ENCODE results near the gene PRRT2. TPM values are rescaled to one million over a fixed set of nuclear protein-coding genes. Genes with fewer than 3 reads are reported as not detected.

PRRT2 gene
- total and polyA plus RNA-seq, 2 experiments from 2014 or later = 13.3 to 16.6 TPM

DNA sequence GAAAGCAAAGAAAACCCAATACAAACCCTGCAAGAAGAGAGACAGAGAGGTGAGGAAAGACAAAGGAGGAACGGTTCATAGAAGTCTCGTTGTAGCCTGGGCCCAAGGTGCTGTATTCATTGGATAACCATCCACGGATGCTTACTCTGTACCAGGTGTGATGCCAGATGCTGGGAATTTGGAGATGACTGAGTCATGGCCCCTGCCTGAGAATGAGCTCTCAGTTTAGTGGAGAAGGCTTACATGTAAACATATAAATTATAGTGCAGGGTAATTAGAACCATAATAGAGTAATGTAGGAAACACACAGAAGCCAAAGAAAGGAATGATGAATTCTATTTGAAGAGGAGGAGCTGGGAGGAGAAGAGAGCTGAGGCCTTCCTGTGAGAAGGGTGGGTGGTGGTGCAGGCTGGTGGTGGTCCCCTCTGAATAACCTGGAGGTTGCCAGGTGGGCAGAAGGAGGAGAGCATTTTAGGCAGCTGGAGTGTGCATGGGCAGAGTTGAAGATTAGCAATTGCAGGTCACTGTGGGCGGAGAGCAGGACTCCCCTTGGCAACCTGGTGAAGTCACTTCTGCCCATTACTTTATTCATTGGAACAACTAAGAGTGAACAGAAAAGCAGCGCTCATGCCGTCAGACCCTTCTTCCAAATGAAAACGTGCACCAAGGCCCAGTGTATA is 41.6 kb upstream of the PRRT2 start:
- peaks cover 6% of the 10 kb centered on the region; the same call in 1 of the 3 replicates for H3K4me1 Mint-ChIP-seq
- Histone ChIP-seq H3K27me3 (ENCODE audit: insufficient read depth) (no peaks in the 10 kb centered on the region), H3K4me1 (ENCODE audit: insufficient read depth) (no peaks in the 10 kb centered on the region), H2AFZ (peak overlapping the region; percentile 23; the same call in 1 of the 2 replicates), H3K4me3 (no peak overlapping the region), H3K36me3 (ENCODE audit: insufficient read depth) (no peaks in the 10 kb centered on the region), H3F3A (replicated peaks; ENCODE audit: low read depth) (no peaks in the 10 kb centered on the region), H3K27ac (ENCODE audit: low read depth) (no peak overlapping the region), H3K4me2 (no peak overlapping the region), H4K20me1 (replicated peaks; ENCODE audit: insufficient read depth) (no peaks in the 10 kb centered on the region), H3K79me2 (replicated peaks; ENCODE audit: insufficient read depth) (no peaks in the 10 kb centered on the region), H3K9me2 (ENCODE audit: insufficient read depth) (no peaks in the 10 kb centered on the region)
- H3K27me3 Mint-ChIP-seq (ENCODE audit: insufficient read depth, low read depth, poor library complexity) = peaks cover 7% of the 10 kb centered on the region
- no peaks in the 10 kb centered on the region; the same call in 2 of the 3 replicates for H3K9me3 Mint-ChIP-seq
- no peaks in the 10 kb centered on the region for H3K36me3 Mint-ChIP-seq (ENCODE audit: low read depth)
- TF ChIP-seq, protein P1, sequence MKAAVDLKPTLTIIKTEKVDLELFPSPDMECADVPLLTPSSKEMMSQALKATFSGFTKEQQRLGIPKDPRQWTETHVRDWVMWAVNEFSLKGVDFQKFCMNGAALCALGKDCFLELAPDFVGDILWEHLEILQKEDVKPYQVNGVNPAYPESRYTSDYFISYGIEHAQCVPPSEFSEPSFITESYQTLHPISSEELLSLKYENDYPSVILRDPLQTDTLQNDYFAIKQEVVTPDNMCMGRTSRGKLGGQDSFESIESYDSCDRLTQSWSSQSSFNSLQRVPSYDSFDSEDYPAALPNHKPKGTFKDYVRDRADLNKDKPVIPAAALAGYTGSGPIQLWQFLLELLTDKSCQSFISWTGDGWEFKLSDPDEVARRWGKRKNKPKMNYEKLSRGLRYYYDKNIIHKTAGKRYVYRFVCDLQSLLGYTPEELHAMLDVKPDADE (IDR thresholded peaks at IDR 0.05) = no peak
- TF ChIP-seq, protein P2, sequence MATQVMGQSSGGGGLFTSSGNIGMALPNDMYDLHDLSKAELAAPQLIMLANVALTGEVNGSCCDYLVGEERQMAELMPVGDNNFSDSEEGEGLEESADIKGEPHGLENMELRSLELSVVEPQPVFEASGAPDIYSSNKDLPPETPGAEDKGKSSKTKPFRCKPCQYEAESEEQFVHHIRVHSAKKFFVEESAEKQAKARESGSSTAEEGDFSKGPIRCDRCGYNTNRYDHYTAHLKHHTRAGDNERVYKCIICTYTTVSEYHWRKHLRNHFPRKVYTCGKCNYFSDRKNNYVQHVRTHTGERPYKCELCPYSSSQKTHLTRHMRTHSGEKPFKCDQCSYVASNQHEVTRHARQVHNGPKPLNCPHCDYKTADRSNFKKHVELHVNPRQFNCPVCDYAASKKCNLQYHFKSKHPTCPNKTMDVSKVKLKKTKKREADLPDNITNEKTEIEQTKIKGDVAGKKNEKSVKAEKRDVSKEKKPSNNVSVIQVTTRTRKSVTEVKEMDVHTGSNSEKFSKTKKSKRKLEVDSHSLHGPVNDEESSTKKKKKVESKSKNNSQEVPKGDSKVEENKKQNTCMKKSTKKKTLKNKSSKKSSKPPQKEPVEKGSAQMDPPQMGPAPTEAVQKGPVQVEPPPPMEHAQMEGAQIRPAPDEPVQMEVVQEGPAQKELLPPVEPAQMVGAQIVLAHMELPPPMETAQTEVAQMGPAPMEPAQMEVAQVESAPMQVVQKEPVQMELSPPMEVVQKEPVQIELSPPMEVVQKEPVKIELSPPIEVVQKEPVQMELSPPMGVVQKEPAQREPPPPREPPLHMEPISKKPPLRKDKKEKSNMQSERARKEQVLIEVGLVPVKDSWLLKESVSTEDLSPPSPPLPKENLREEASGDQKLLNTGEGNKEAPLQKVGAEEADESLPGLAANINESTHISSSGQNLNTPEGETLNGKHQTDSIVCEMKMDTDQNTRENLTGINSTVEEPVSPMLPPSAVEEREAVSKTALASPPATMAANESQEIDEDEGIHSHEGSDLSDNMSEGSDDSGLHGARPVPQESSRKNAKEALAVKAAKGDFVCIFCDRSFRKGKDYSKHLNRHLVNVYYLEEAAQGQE (IDR thresholded peaks at IDR 0.05; ENCODE audit: unreplicated experiment) = no peak
- TF ChIP-seq ZNF331 (CRISPR knock-in tag; IDR thresholded peaks at IDR 0.05; ENCODE audit: low read depth) = no peak
- no peak for TF ChIP-seq POLR2AphosphoS5 (IDR thresholded peaks at IDR 0.05; ENCODE audit: low read depth)
- TF ChIP-seq, protein P3, sequence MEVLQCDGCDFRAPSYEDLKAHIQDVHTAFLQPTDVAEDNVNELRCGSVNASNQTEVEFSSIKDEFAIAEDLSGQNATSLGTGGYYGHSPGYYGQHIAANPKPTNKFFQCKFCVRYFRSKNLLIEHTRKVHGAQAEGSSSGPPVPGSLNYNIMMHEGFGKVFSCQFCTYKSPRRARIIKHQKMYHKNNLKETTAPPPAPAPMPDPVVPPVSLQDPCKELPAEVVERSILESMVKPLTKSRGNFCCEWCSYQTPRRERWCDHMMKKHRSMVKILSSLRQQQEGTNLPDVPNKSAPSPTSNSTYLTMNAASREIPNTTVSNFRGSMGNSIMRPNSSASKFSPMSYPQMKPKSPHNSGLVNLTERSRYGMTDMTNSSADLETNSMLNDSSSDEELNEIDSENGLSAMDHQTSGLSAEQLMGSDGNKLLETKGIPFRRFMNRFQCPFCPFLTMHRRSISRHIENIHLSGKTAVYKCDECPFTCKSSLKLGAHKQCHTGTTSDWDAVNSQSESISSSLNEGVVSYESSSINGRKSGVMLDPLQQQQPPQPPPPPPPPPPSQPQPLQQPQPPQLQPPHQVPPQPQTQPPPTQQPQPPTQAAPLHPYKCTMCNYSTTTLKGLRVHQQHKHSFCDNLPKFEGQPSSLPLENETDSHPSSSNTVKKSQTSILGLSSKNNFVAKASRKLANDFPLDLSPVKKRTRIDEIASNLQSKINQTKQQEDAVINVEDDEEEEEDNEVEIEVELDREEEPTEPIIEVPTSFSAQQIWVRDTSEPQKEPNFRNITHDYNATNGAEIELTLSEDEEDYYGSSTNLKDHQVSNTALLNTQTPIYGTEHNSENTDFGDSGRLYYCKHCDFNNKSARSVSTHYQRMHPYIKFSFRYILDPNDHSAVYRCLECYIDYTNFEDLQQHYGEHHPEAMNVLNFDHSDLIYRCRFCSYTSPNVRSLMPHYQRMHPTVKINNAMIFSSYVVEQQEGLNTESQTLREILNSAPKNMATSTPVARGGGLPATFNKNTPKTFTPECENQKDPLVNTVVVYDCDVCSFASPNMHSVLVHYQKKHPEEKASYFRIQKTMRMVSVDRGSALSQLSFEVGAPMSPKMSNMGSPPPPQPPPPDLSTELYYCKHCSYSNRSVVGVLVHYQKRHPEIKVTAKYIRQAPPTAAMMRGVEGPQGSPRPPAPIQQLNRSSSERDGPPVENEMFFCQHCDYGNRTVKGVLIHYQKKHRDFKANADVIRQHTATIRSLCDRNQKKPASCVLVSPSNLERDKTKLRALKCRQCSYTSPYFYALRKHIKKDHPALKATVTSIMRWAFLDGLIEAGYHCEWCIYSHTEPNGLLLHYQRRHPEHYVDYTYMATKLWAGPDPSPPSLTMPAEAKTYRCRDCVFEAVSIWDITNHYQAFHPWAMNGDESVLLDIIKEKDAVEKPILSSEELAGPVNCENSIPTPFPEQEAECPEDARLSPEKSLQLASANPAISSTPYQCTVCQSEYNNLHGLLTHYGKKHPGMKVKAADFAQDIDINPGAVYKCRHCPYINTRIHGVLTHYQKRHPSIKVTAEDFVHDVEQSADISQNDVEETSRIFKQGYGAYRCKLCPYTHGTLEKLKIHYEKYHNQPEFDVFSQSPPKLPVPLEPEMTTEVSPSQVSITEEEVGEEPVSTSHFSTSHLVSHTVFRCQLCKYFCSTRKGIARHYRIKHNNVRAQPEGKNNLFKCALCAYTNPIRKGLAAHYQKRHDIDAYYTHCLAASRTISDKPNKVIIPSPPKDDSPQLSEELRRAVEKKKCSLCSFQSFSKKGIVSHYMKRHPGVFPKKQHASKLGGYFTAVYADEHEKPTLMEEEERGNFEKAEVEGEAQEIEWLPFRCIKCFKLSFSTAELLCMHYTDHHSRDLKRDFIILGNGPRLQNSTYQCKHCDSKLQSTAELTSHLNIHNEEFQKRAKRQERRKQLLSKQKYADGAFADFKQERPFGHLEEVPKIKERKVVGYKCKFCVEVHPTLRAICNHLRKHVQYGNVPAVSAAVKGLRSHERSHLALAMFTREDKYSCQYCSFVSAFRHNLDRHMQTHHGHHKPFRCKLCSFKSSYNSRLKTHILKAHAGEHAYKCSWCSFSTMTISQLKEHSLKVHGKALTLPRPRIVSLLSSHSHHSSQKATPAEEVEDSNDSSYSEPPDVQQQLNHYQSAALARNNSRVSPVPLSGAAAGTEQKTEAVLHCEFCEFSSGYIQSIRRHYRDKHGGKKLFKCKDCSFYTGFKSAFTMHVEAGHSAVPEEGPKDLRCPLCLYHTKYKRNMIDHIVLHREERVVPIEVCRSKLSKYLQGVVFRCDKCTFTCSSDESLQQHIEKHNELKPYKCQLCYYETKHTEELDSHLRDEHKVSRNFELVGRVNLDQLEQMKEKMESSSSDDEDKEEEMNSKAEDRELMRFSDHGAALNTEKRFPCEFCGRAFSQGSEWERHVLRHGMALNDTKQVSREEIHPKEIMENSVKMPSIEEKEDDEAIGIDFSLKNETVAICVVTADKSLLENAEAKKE (CRISPR knock-in tag; IDR thresholded peaks at IDR 0.05) = no peak
- TF ChIP-seq, protein P4, sequence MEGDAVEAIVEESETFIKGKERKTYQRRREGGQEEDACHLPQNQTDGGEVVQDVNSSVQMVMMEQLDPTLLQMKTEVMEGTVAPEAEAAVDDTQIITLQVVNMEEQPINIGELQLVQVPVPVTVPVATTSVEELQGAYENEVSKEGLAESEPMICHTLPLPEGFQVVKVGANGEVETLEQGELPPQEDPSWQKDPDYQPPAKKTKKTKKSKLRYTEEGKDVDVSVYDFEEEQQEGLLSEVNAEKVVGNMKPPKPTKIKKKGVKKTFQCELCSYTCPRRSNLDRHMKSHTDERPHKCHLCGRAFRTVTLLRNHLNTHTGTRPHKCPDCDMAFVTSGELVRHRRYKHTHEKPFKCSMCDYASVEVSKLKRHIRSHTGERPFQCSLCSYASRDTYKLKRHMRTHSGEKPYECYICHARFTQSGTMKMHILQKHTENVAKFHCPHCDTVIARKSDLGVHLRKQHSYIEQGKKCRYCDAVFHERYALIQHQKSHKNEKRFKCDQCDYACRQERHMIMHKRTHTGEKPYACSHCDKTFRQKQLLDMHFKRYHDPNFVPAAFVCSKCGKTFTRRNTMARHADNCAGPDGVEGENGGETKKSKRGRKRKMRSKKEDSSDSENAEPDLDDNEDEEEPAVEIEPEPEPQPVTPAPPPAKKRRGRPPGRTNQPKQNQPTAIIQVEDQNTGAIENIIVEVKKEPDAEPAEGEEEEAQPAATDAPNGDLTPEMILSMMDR (conservative IDR thresholded peaks at IDR 0.05; ENCODE audit: low read depth in 2 of 2) = no peak
- TF ChIP-seq STAT1 (IDR thresholded peaks at IDR 0.05; ENCODE audit: unreplicated experiment) = no peak
- no peak for TF ChIP-seq CREB1 (CRISPR knock-in tag; IDR thresholded peaks at IDR 0.05; ENCODE audit: low read depth)
- TF ChIP-seq ZNF114 (CRISPR knock-in tag; IDR thresholded peaks at IDR 0.05) = no peak
- no peak for TF ChIP-seq NANOG (IDR thresholded peaks at IDR 0.05; ENCODE audit: borderline replicate concordance)
- no peak overlapping the region for H3K27ac Mint-ChIP-seq
- ATAC-seq = no peak
- DNase-seq (ENCODE audit: low spot score) = no peak
- no peak overlapping the region for H3K4me3 Mint-ChIP-seq

Measured in GM23338 (cell line).